Activated T-helper 1 cell treated with Interleukin-2 at 50 U/mL for 16 hours (primary cell): Measurements from ENCODE around the gene PRRC2A.

ENCODE experiments used
- DNase-seq: peaks from one replicate; pipeline ENCODE4 v3.0.0-alpha.2; 2020; ENCODE audit warnings: low read depth

Gene PRRC2A

DNA sequence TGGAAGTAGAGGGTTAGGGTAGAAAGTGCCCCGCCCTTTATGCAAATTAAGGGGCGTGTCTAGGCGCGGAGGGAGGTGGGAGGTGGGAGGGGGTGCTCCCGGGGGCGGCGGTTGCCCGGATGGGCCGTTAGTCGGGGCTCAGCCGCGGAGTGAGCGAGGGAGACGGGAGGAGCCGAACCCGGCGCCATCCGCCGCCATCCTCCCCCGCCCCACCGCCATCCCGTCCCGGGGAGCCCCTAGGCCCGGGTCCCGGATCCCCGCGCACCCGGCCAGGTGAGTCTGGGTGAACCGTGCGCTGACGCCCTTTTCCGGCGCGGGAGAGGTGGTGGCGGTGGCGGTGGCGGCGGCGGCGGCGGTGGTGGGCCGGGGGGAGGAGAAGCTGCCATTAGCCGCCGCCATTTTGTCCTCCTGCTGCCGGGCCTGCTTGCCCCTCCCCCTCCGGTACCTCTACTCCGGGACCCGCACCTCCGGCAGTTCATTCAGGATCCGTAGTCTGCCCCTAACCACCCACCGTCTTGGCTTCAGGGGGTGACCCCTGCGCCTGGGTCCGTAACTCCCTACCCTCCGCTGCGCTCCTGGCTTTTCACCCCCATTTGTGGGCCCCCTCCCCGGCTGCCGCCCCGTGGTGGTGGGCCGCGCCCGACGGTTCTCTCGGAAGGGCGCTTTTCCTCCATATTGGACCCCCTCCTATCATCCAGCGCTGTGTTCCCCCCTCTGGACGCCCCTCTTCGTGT lies at the start of gene PRRC2A:
PRRC2A (plus strand) TSS at position 130 of the 734 bp plus-strand sequence. CDS start 2,075 bp downstream, outside the sequence.
- no peak for DNase-seq

DNA sequence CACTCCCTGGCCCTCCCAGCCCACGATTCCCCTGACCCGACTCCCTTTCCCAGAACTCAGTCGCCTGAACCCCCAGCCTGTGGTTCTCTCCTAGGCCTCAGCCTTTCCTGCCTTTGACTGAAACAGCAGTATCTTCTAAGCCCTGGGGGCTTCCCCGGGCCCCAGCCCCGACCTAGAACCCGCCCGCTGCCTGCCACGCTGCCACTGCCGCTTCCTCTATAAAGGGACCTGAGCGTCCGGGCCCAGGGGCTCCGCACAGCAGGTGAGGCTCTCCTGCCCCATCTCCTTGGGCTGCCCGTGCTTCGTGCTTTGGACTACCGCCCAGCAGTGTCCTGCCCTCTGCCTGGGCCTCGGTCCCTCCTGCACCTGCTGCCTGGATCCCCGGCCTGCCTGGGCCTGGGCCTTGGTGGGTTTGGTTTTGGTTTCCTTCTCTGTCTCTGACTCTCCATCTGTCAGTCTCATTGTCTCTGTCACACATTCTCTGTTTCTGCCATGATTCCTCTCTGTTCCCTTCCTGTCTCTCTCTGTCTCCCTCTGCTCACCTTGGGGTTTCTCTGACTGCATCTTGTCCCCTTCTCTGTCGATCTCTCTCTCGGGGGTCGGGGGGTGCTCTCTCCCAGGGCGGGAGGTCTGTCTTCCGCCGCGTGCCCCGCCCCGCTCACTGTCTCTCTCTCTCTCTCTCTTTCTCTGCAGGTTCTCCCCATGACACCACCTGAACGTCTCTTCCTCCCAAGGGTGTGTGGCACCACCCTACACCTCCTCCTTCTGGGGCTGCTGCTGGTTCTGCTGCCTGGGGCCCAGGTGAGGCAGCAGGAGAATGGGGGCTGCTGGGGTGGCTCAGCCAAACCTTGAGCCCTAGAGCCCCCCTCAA lies 48.2 kb upstream of the PRRC2A start, which contains the start of gene LTA:
LTA (plus strand) TSS at position 249 of the 871 bp plus-strand sequence; CDS start at position 703, 454 bp downstream.
- DNase-seq, result peak; percentile 63

- no peak for DNase-seq
These were observed 47.0 kb upstream of the PRRC2A start for GRCh38 chr6:31573239-31574105.

- DNase-seq, result no peak
These were observed 46.1 kb upstream of the PRRC2A start for GRCh38 chr6:31574106-31575061.

GRCh38 chr6:31575335-31575901 lies 45.1 kb upstream of the PRRC2A start, which contains the start of gene TNF:
TSS of gene TNF (plus strand) at chr6:31575565. CDS start at chr6:31575742, 177 bp downstream.
- peak; percentile 70 for DNase-seq

DNA sequence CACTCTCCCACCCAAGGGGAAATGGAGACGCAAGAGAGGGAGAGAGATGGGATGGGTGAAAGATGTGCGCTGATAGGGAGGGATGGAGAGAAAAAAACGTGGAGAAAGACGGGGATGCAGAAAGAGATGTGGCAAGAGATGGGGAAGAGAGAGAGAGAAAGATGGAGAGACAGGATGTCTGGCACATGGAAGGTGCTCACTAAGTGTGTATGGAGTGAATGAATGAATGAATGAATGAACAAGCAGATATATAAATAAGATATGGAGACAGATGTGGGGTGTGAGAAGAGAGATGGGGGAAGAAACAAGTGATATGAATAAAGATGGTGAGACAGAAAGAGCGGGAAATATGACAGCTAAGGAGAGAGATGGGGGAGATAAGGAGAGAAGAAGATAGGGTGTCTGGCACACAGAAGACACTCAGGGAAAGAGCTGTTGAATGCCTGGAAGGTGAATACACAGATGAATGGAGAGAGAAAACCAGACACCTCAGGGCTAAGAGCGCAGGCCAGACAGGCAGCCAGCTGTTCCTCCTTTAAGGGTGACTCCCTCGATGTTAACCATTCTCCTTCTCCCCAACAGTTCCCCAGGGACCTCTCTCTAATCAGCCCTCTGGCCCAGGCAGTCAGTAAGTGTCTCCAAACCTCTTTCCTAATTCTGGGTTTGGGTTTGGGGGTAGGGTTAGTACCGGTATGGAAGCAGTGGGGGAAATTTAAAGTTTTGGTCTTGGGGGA lies 44.4 kb upstream of the PRRC2A start:
- no peak for DNase-seq

DNA sequence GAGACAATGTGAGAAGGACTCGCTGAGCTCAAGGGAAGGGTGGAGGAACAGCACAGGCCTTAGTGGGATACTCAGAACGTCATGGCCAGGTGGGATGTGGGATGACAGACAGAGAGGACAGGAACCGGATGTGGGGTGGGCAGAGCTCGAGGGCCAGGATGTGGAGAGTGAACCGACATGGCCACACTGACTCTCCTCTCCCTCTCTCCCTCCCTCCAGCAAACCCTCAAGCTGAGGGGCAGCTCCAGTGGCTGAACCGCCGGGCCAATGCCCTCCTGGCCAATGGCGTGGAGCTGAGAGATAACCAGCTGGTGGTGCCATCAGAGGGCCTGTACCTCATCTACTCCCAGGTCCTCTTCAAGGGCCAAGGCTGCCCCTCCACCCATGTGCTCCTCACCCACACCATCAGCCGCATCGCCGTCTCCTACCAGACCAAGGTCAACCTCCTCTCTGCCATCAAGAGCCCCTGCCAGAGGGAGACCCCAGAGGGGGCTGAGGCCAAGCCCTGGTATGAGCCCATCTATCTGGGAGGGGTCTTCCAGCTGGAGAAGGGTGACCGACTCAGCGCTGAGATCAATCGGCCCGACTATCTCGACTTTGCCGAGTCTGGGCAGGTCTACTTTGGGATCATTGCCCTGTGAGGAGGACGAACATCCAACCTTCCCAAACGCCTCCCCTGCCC lies 43.5 kb upstream of the PRRC2A start:
- DNase-seq, result no peak

DNA sequence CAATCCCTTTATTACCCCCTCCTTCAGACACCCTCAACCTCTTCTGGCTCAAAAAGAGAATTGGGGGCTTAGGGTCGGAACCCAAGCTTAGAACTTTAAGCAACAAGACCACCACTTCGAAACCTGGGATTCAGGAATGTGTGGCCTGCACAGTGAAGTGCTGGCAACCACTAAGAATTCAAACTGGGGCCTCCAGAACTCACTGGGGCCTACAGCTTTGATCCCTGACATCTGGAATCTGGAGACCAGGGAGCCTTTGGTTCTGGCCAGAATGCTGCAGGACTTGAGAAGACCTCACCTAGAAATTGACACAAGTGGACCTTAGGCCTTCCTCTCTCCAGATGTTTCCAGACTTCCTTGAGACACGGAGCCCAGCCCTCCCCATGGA lies 42.9 kb upstream of the PRRC2A start:
- DNase-seq, result no peak

DNA sequence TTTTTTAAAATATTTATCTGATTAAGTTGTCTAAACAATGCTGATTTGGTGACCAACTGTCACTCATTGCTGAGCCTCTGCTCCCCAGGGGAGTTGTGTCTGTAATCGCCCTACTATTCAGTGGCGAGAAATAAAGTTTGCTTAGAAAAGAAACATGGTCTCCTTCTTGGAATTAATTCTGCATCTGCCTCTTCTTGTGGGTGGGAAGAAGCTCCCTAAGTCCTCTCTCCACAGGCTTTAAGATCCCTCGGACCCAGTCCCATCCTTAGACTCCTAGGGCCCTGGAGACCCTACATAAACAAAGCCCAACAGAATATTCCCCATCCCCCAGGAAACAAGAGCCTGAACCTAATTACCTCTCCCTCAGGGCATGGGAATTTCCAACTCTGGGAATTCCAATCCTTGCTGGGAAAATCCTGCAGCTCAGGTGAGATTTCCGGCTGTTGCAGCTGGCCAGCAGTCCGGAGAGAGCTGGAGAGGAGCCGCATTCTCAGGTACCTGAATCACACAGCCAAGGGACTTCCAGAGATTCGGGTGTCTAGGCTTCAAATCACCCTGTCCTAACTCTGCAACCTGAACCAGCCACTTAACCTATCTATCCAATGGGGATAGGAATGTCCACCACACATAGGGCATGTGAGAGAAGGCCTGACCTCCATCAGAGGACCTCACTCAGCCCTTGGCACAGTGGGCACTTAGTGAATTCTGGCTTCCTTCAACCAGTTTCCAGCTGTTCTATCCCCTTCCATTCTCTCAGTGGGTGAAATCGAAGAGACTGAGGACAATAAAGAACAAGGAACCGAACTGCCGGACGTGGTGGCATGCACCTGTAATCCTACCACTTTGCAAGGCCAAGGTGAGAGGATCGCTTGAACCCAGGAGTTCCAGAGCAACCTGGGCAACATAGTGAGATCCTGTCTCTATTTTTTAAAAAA lies 42.1 kb upstream of the PRRC2A start:
- DNase-seq, result no peak

GRCh38 chr6:31579119-31579505 lies 41.4 kb upstream of the PRRC2A start:
- no peak for DNase-seq

- DNase-seq, result no peak
These were observed 40.7 kb upstream of the PRRC2A start for GRCh38 chr6:31579546-31580437.

DNA sequence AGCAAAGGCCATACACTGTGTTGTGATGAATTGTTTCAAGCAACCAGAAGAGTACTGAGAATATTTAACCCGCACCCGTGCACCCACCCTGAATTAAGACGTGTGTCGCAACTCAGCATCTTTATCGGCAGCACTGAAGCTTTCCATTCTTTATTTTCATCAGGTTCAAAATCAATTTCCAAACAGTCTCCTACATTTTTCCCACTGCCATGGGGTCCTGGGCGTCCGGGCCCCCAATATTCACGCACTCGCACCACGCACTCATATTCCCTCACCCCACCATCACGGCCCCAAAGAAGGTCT lies 40.1 kb upstream of the PRRC2A start:
- DNase-seq, result no peak

DNA sequence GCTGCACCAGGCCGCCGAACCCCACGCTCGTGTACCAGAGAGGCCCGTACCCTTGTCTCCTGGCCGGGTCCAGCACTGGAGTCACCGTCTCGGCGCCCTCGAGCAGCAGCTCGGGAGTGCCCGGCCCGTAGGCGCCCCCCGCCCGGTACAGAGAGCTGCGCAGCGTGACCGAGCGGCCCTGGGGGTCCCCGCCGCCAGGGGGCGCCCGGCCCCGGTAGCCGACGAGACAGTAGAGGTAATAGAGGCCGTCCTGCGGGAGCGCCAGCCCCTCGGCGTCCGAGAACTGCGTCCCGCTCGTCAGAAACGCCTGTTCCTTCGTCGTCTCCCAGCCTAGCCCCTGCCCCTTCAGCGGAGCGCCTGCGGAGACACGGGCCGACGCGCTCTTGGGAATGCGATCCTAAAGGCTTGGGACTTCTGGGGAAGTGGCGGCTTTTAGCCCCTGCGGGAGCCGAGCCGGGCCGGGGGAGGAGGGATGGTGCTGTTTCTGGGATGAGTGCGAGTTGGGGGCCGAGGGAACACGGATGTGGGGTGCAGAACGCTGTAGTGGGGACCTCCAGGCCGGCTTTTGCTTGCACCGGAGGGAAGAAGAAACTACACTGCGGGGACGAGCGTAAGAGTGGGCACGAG lies 39.6 kb upstream of the PRRC2A start:
- peak; percentile 85 for DNase-seq

GRCh38 chr6:31581434-31582229 lies 38.9 kb upstream of the PRRC2A start:
- DNase-seq, result no peak

GRCh38 chr6:31582230-31582643 lies 38.3 kb upstream of the PRRC2A start, which contains the start of gene LTB:
TSS of gene LTB (minus strand) at chr6:31582424. CDS start at chr6:31582417, 7 bp downstream.
- DNase-seq, result peak; percentile 72

DNA sequence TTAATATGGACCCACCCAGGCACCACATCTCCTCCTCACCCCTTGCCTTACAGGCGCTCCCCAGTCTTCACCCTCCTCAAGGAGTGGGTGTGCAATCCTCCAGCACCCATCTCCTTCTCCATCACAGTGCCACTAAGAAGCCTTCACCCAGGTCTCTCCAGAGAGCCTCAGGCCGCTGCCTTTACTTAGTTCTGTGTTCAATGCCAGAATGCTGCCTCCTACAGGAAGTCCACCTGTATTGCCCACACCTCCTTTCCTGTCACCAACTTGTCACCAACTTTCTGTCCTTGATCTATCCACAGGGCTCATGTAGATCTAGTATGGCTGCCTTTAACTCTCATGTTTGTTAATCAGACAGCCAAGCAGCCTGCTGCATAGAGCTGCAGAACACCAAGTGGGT lies 35.0 kb upstream of the PRRC2A start:
- no peak for DNase-seq
